ENCODE measurements around the gene NCK2.

DNA sequence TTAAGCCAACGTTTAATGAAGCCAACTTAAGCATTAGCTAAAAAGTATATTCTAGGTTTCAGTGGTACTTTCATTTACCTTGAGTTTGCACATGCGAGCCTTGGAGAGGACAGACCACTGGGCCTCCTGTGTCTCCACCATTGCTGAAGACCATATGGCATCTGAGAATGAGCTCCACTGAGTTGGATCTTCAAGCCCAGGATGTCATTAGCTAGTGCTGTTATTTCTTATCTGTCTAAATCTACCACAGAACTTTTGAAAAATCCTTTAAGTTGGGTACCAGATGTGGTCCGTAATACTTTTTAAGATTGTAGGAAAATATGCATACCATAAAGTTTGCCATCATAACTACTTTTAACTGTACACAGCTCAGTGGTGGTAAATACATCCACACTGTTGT lies 161.8 kb downstream of the NCK2 start:
- TF ChIP-seq, protein P1, sequence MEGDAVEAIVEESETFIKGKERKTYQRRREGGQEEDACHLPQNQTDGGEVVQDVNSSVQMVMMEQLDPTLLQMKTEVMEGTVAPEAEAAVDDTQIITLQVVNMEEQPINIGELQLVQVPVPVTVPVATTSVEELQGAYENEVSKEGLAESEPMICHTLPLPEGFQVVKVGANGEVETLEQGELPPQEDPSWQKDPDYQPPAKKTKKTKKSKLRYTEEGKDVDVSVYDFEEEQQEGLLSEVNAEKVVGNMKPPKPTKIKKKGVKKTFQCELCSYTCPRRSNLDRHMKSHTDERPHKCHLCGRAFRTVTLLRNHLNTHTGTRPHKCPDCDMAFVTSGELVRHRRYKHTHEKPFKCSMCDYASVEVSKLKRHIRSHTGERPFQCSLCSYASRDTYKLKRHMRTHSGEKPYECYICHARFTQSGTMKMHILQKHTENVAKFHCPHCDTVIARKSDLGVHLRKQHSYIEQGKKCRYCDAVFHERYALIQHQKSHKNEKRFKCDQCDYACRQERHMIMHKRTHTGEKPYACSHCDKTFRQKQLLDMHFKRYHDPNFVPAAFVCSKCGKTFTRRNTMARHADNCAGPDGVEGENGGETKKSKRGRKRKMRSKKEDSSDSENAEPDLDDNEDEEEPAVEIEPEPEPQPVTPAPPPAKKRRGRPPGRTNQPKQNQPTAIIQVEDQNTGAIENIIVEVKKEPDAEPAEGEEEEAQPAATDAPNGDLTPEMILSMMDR (IDR thresholded peaks at IDR 0.05 in 2 of 3, conservative IDR thresholded peaks at IDR 0.05 in 1 of 3; ENCODE audit: borderline replicate concordance in 1 of 3, insufficient read depth in 1 of 3, low read depth in 2 of 3, low read length in 2 of 3), result no peak
- TF ChIP-seq, protein P2, sequence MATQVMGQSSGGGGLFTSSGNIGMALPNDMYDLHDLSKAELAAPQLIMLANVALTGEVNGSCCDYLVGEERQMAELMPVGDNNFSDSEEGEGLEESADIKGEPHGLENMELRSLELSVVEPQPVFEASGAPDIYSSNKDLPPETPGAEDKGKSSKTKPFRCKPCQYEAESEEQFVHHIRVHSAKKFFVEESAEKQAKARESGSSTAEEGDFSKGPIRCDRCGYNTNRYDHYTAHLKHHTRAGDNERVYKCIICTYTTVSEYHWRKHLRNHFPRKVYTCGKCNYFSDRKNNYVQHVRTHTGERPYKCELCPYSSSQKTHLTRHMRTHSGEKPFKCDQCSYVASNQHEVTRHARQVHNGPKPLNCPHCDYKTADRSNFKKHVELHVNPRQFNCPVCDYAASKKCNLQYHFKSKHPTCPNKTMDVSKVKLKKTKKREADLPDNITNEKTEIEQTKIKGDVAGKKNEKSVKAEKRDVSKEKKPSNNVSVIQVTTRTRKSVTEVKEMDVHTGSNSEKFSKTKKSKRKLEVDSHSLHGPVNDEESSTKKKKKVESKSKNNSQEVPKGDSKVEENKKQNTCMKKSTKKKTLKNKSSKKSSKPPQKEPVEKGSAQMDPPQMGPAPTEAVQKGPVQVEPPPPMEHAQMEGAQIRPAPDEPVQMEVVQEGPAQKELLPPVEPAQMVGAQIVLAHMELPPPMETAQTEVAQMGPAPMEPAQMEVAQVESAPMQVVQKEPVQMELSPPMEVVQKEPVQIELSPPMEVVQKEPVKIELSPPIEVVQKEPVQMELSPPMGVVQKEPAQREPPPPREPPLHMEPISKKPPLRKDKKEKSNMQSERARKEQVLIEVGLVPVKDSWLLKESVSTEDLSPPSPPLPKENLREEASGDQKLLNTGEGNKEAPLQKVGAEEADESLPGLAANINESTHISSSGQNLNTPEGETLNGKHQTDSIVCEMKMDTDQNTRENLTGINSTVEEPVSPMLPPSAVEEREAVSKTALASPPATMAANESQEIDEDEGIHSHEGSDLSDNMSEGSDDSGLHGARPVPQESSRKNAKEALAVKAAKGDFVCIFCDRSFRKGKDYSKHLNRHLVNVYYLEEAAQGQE (IDR thresholded peaks at IDR 0.05; ENCODE audit: low read depth), result no peak
- TF ChIP-seq POLR2A (IDR thresholded peaks at IDR 0.05; ENCODE audit: borderline replicate concordance, extremely low read depth, insufficient read depth, insufficient read length), result no peak
- TF ChIP-seq, protein P3, sequence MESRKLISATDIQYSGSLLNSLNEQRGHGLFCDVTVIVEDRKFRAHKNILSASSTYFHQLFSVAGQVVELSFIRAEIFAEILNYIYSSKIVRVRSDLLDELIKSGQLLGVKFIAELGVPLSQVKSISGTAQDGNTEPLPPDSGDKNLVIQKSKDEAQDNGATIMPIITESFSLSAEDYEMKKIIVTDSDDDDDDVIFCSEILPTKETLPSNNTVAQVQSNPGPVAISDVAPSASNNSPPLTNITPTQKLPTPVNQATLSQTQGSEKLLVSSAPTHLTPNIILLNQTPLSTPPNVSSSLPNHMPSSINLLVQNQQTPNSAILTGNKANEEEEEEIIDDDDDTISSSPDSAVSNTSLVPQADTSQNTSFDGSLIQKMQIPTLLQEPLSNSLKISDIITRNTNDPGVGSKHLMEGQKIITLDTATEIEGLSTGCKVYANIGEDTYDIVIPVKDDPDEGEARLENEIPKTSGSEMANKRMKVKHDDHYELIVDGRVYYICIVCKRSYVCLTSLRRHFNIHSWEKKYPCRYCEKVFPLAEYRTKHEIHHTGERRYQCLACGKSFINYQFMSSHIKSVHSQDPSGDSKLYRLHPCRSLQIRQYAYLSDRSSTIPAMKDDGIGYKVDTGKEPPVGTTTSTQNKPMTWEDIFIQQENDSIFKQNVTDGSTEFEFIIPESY (IDR thresholded peaks at IDR 0.05; ENCODE audit: extremely low read depth, insufficient replicate concordance, low read length), result no peak
- no peak for TF ChIP-seq YY1 (IDR thresholded peaks at IDR 0.05; ENCODE audit: extremely low read depth, insufficient replicate concordance, low read depth, low read length)
- TF ChIP-seq RAD21 (IDR thresholded peaks at IDR 0.05; ENCODE audit: low read depth), result no peak
- TF ChIP-seq ELF1 (IDR thresholded peaks at IDR 0.05; ENCODE audit: borderline replicate concordance, low read depth), result no peak
